Endodermal cell (in vitro differentiated cells): ENCODE results near the gene SLC3A2. TPM values are rescaled to one million over a fixed set of nuclear protein-coding genes. Genes with fewer than 3 reads are reported as not detected.

Source experiments
- DNase-seq: peaks from one replicate; pipeline ENCODE4 v3.0.0-alpha.2; 2017
- H3K27ac ChIP-seq: 2 replicates; pipeline ENCODE4 v1.5.1; 2013; ENCODE audit warnings: mild to moderate bottlenecking, low read depth, low read length, moderate library complexity
- H3K27me3 ChIP-seq: 2 replicates; pipeline ENCODE4 v1.6.1; 2013; ENCODE audit warnings: mild to moderate bottlenecking, low read length, moderate library complexity; ENCODE audit not compliant: insufficient read depth, control insufficient read depth, poor library complexity, severe bottlenecking
- H3K36me3 ChIP-seq: 2 replicates; pipeline ENCODE4 v1.7.0; 2013; ENCODE audit warnings: mild to moderate bottlenecking, low read length, moderate library complexity; ENCODE audit not compliant: control insufficient read depth, insufficient read depth
- H3K4me1 ChIP-seq: one replicate; pipeline ENCODE4 v1.7.0; 2013; ENCODE audit warnings: low read length; ENCODE audit not compliant: control insufficient read depth, insufficient read depth
- H3K4me3 ChIP-seq: 2 replicates; pipeline ENCODE4 v1.5.1; 2013; ENCODE audit warnings: mild to moderate bottlenecking, low read length, moderate library complexity
- H3K9ac ChIP-seq: 2 replicates; pipeline ENCODE4 v1.6.1; 2013; ENCODE audit warnings: mild to moderate bottlenecking, low read length, moderate library complexity; ENCODE audit not compliant: poor library complexity, severe bottlenecking; ENCODE audit errors: extremely low read depth
- H3K9me3 ChIP-seq: 2 replicates; pipeline ENCODE4 v1.6.1; 2013; ENCODE audit warnings: mild to moderate bottlenecking, low read length, moderate library complexity; ENCODE audit not compliant: control insufficient read depth
- H3K27ac Mint-ChIP-seq: 2 replicates; pipeline ENCODE4 v1.8.0; 2020; ENCODE audit warnings: mixed read lengths
- H3K27me3 Mint-ChIP-seq: 2 replicates; pipeline ENCODE4 v1.8.0; 2021; ENCODE audit warnings: mild to moderate bottlenecking, mixed read lengths; ENCODE audit not compliant: insufficient read depth
- H3K36me3 Mint-ChIP-seq: 2 replicates; pipeline ENCODE4 v1.8.0; 2020; ENCODE audit warnings: low read depth, mixed read lengths
- H3K4me1 Mint-ChIP-seq: 2 replicates; pipeline ENCODE4 v1.8.0; 2020; ENCODE audit warnings: mixed read lengths
- H3K4me3 Mint-ChIP-seq: 2 replicates; pipeline ENCODE4 v1.8.0; 2020; ENCODE audit warnings: mild to moderate bottlenecking, moderate library complexity, mixed read lengths
- H3K9me3 Mint-ChIP-seq: 2 replicates; pipeline ENCODE4 v1.8.0; 2020; ENCODE audit warnings: mild to moderate bottlenecking, mixed read lengths
- CTCF ChIP-seq: fragments of 200-600 bp; sonication (generic); conservative IDR thresholded peaks from 2 replicates; pipeline ENCODE4 v1.5.0; 2021; ENCODE audit warnings: antibody characterized with exemption, mild to moderate bottlenecking
- WGBS, 2 experiments: methylation state at CpG; one replicate each; pipeline versions ENCODE4 v1.1.5 to v1.1.7; 2013; ENCODE audit warnings: missing lambda C conversion rate in 2 of 2, mixed read lengths in 1 of 2; ENCODE audit not compliant: insufficient coverage in 1 of 2, insufficient read length in 1 of 2; 5-methylcytosine and 5-hydroxymethylcytosine counted together
- total RNA-seq, 2 donors: library from RNA; stranded (reverse); fragmentation: NEBNext Ultra II Directional in 1 of 2; extraction: Animal tissue kit (Norgen Biotek cat#: 25700) in 1 of 2; gene quantifications; 2 replicates in 1 of 2; 3 replicates in 1 of 2; pipeline ENCODE4 v1.2.1, GENCODE V29; 2021

Gene SLC3A2
- total RNA-seq, 2 donors from 2014 or later = 438 to 488 TPM

- Histone ChIP-seq H3K4me1 (peaks cover 6% of the 10 kb centered on the region), H3K27ac (peak overlapping the region; percentile 25), H3K9me3 (no peaks in the 10 kb centered on the region), H3K9ac (no peak overlapping the region), H3K4me3 (no peak overlapping the region), H3K27me3 (no peaks in the 10 kb centered on the region), H3K36me3 (peaks cover 59% of the 10 kb centered on the region)
- no peaks in the 10 kb centered on the region for H3K9me3 Mint-ChIP-seq
- DNase-seq = no peak
- peaks cover 56% of the 10 kb centered on the region for H3K36me3 Mint-ChIP-seq
- 90 to 100% methylated on average over 2 of the region's 2 CpGs for WGBS, 2 experiments
- H3K4me1 Mint-ChIP-seq = peaks cover 28% of the 10 kb centered on the region
- H3K27me3 Mint-ChIP-seq = no peaks in the 10 kb centered on the region
- peak overlapping the region; percentile 75 for H3K27ac Mint-ChIP-seq
- H3K4me3 Mint-ChIP-seq = no peak overlapping the region
- TF ChIP-seq CTCF = no peak
Observed at GRCh38 chr11:62889126-62889483, 8.4 kb downstream of the SLC3A2 start.

GRCh38 chr11:62889484-62890437, 9.1 kb downstream of the SLC3A2 start:
- no peak overlapping the region for H3K9ac ChIP-seq
- Mint-ChIP-seq H3K27ac (peak overlapping the region; percentile 85), H3K27me3 (no peaks in the 10 kb centered on the region), H3K36me3 (peaks cover 52% of the 10 kb centered on the region), H3K4me1 (peaks cover 24% of the 10 kb centered on the region), H3K9me3 (no peaks in the 10 kb centered on the region), H3K4me3 (no peak overlapping the region)
- WGBS, 2 experiments = 91 to 92% methylated on average over 6 to 11 of the region's 11 CpGs
- no peaks in the 10 kb centered on the region for H3K27me3 ChIP-seq
- no peak overlapping the region for H3K4me3 ChIP-seq
- H3K4me1 ChIP-seq = peaks cover 6% of the 10 kb centered on the region
- no peak for TF ChIP-seq CTCF
- H3K36me3 ChIP-seq = peaks cover 53% of the 10 kb centered on the region
- DNase-seq = peak; percentile 68
- H3K27ac ChIP-seq = peak overlapping the region; percentile 75
- H3K9me3 ChIP-seq = no peaks in the 10 kb centered on the region

- Mint-ChIP-seq H3K27ac (peak overlapping the region; percentile 5), H3K36me3 (peaks cover 28% of the 10 kb centered on the region), H3K27me3 (no peaks in the 10 kb centered on the region), H3K9me3 (no peaks in the 10 kb centered on the region), H3K4me3 (no peak overlapping the region), H3K4me1 (peaks cover 16% of the 10 kb centered on the region)
- DNase-seq = no peak
- H3K36me3 ChIP-seq = peaks cover 28% of the 10 kb centered on the region
- H3K27me3 ChIP-seq = no peaks in the 10 kb centered on the region
- no peak overlapping the region for H3K27ac ChIP-seq
- H3K4me1 ChIP-seq = peaks cover 6% of the 10 kb centered on the region
- H3K4me3 ChIP-seq = no peak overlapping the region
- H3K9ac ChIP-seq = no peak overlapping the region
- no peak for TF ChIP-seq CTCF
- H3K9me3 ChIP-seq = no peaks in the 10 kb centered on the region
- WGBS, 2 experiments = 93% methylated on average over 9 to 10 of the region's 10 CpGs
Observed at GRCh38 chr11:62892077-62892922, 11.6 kb downstream of the SLC3A2 start.
